GM12801 (cell line): ENCODE results near the gene IFT20.

Experiments
- CTCF ChIP-seq: IDR thresholded peaks from one replicate; pipeline ENCODE4 v1.5.1; 2011; ENCODE audit warnings: control low read depth; ENCODE audit not compliant: insufficient read length; ENCODE audit errors: extremely low read depth

The IFT20 gene

GRCh38 chr17:28335201-28335958, at the start of gene IFT20, which contains the start of gene TNFAIP1:
TSS of gene IFT20 (minus strand) at chr17:28335472. CDS start at chr17:28331985, 3,487 bp downstream.
TSS of gene TNFAIP1 (plus strand) at chr17:28335761. CDS start at chr17:28339522, 3,761 bp downstream.
- no peak for TF ChIP-seq CTCF

GRCh38 chr17:28385037-28385400, 49.7 kb upstream of the IFT20 start:
- TF ChIP-seq CTCF: no peak

GRCh38 chr17:28384281-28385036, 49.2 kb upstream of the IFT20 start:
- no peak for TF ChIP-seq CTCF

- TF ChIP-seq CTCF: no peak
These were observed 46.0 kb upstream of the IFT20 start for GRCh38 chr17:28381141-28381825.

- TF ChIP-seq CTCF: no peak
These were observed 44.8 kb upstream of the IFT20 start for GRCh38 chr17:28379814-28380801.

GRCh38 chr17:28372945-28373274, 37.6 kb upstream of the IFT20 start:
- no peak for TF ChIP-seq CTCF
